GM18870 (cell line): ENCODE data around the gene CNKSR3.
A peak's percentile ranks its signal among the peaks of the same experiment; 100 is the strongest.

Experiments used
- ATAC-seq: cut with Tn5 transposase; IDR thresholded peaks from one replicate; pipeline ENCODE4 v1.9.1; 2021; ENCODE audit warnings: moderate library complexity; ENCODE audit not compliant: unreplicated experiment

CNKSR3 gene

GRCh38 chr6:154428897-154429296, 81.6 kb downstream of the CNKSR3 start:
- no peak for ATAC-seq

- ATAC-seq, result no peak
These were observed 83.0 kb downstream of the CNKSR3 start for GRCh38 chr6:154427446-154427845.

- ATAC-seq, result no peak
These were observed 83.5 kb downstream of the CNKSR3 start for GRCh38 chr6:154426997-154427396.

GRCh38 chr6:154425034-154425433, 85.5 kb downstream of the CNKSR3 start:
- ATAC-seq, result no peak

GRCh38 chr6:154414021-154414813, 96.3 kb downstream of the CNKSR3 start:
- ATAC-seq, result no peak

GRCh38 chr6:154412106-154412820, 98.2 kb downstream of the CNKSR3 start:
- no peak for ATAC-seq

- no peak for ATAC-seq
These were observed 99.4 kb downstream of the CNKSR3 start for GRCh38 chr6:154411076-154411475.

- ATAC-seq, result peak; percentile 72
These were observed 99.8 kb downstream of the CNKSR3 start for GRCh38 chr6:154410619-154411072.

GRCh38 chr6:154408891-154409500, 101.5 kb downstream of the CNKSR3 start:
- ATAC-seq, result no peak

GRCh38 chr6:154407440-154407839, 103.0 kb downstream of the CNKSR3 start:
- no peak for ATAC-seq

- ATAC-seq, result no peak
These were observed 103.6 kb downstream of the CNKSR3 start for GRCh38 chr6:154406869-154407268.

GRCh38 chr6:154406301-154406700, 104.2 kb downstream of the CNKSR3 start:
- ATAC-seq, result no peak

- ATAC-seq, result peak; percentile 57
These were observed 105.6 kb downstream of the CNKSR3 start for GRCh38 chr6:154404791-154405400.

- ATAC-seq, result no peak
These were observed 106.7 kb downstream of the CNKSR3 start for GRCh38 chr6:154403788-154404187.

GRCh38 chr6:154402081-154402780, 108.3 kb downstream of the CNKSR3 start:
- no peak for ATAC-seq

- no peak for ATAC-seq
These were observed 111.4 kb downstream of the CNKSR3 start for GRCh38 chr6:154399097-154399496.

GRCh38 chr6:154397491-154398195, 112.8 kb downstream of the CNKSR3 start:
- ATAC-seq, result no peak

- ATAC-seq, result no peak
These were observed 114.6 kb downstream of the CNKSR3 start for GRCh38 chr6:154395878-154396277.

- no peak for ATAC-seq
These were observed 115.2 kb downstream of the CNKSR3 start for GRCh38 chr6:154395316-154395715.

- ATAC-seq, result no peak
These were observed 115.9 kb downstream of the CNKSR3 start for GRCh38 chr6:154394571-154394970.
